ENCODE results near the gene DLK2.

The DLK2 gene

DNA sequence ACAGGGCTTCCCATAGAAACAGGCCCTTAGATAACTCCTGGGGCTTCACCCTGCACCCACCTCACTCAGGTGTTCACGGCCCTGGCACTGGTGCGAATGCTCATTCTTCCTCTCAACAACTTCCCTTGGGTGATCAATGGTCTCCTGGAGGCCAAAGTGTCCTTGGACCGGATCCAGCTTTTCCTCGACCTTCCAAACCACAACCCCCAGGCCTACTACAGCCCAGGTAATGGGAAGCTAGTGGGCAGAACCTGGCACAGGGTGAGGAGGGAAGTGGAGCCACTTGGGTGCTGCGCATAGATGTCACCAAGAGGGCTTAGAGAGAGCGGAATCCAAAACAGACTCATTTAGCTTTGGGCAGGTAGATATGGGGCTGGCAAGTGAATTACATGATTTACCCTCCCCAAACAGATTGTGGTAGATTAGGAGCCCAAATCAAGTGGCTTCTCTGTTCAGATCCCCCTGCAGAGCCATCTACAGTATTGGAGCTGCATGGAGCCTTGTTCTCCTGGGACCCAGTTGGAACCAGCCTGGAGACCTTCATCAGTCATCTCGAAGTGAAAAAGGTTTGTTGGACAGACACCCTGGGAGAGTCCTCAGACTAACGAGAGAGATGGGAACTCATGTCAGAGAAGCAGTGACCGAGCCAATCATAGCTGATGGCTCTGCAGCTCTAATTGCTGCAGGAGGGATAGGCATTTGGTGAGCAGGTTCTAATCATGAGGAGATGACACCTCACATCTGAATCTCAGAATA, 19.5 kb downstream of the DLK2 start:
- no peak overlapping the region for H3K27ac ChIP-seq (ENCODE audit: low read length)
- no peaks in the 10 kb centered on the region for H3K36me3 ChIP-seq (replicated peaks; ENCODE audit: insufficient read depth, low read length)
- H4K20me1 ChIP-seq (ENCODE audit: insufficient read depth, low read length): no peaks in the 10 kb centered on the region
- TF ChIP-seq EZH2 (optimal IDR thresholded peaks at IDR 0.05; ENCODE audit: low read depth, low read length) (no peak), EZH2phosphoT487 (IDR thresholded peaks at IDR 0.05; ENCODE audit: low read length) (no peak), CTCF (IDR thresholded peaks at IDR 0.05; ENCODE audit: low read length) (no peak)
- no peak overlapping the region for H2AFZ ChIP-seq (ENCODE audit: low read length)
- no peaks in the 10 kb centered on the region for H3K9me3 ChIP-seq (replicated peaks; ENCODE audit: insufficient read depth, low read length)
- H3K9me2 ChIP-seq (replicated peaks; ENCODE audit: insufficient read depth, low read length): no peaks in the 10 kb centered on the region
- no peak overlapping the region for H3K4me2 ChIP-seq (ENCODE audit: low read depth, low read length)
- no peaks in the 10 kb centered on the region for H3F3A ChIP-seq (ENCODE audit: insufficient read depth, low read length)
- DNase-seq: no peak
- no peak overlapping the region for H3K4me3 ChIP-seq (ENCODE audit: low read length)
- no peaks in the 10 kb centered on the region for H3K27me3 ChIP-seq (replicated peaks; ENCODE audit: insufficient read depth, low read length)
- H3K9ac ChIP-seq (ENCODE audit: low read length): no peak overlapping the region
- no peaks in the 10 kb centered on the region for H3K79me2 ChIP-seq (ENCODE audit: low read length)
- no peaks in the 10 kb centered on the region for H3K4me1 ChIP-seq (ENCODE audit: low read length)

GRCh38 chr6:43434943-43435342, 20.4 kb downstream of the DLK2 start:
- no peak for DNase-seq
- no peak overlapping the region for H3K9ac ChIP-seq (ENCODE audit: low read length)
- no peak overlapping the region for H3K4me2 ChIP-seq (ENCODE audit: low read depth, low read length)
- no peaks in the 10 kb centered on the region for H3K9me3 ChIP-seq (replicated peaks; ENCODE audit: insufficient read depth, low read length)
- H3F3A ChIP-seq (ENCODE audit: insufficient read depth, low read length): no peaks in the 10 kb centered on the region
- TF ChIP-seq CTCF (IDR thresholded peaks at IDR 0.05; ENCODE audit: low read length): no peak
- no peak for TF ChIP-seq EZH2 (optimal IDR thresholded peaks at IDR 0.05; ENCODE audit: low read depth, low read length)
- TF ChIP-seq EZH2phosphoT487 (IDR thresholded peaks at IDR 0.05; ENCODE audit: low read length): no peak
- H3K27me3 ChIP-seq (replicated peaks; ENCODE audit: insufficient read depth, low read length): no peaks in the 10 kb centered on the region
- H3K27ac ChIP-seq (ENCODE audit: low read length): no peak overlapping the region
- H3K79me2 ChIP-seq (ENCODE audit: low read length): peaks cover 4% of the 10 kb centered on the region; the same call in 1 of the 2 replicates
- no peak overlapping the region for H2AFZ ChIP-seq (ENCODE audit: low read length)
- no peak overlapping the region for H3K4me3 ChIP-seq (ENCODE audit: low read length)
- no peaks in the 10 kb centered on the region for H3K4me1 ChIP-seq (ENCODE audit: low read length)
- no peaks in the 10 kb centered on the region for H4K20me1 ChIP-seq (ENCODE audit: insufficient read depth, low read length)
- no peaks in the 10 kb centered on the region for H3K9me2 ChIP-seq (replicated peaks; ENCODE audit: insufficient read depth, low read length)
- no peaks in the 10 kb centered on the region for H3K36me3 ChIP-seq (replicated peaks; ENCODE audit: insufficient read depth, low read length)

DNA sequence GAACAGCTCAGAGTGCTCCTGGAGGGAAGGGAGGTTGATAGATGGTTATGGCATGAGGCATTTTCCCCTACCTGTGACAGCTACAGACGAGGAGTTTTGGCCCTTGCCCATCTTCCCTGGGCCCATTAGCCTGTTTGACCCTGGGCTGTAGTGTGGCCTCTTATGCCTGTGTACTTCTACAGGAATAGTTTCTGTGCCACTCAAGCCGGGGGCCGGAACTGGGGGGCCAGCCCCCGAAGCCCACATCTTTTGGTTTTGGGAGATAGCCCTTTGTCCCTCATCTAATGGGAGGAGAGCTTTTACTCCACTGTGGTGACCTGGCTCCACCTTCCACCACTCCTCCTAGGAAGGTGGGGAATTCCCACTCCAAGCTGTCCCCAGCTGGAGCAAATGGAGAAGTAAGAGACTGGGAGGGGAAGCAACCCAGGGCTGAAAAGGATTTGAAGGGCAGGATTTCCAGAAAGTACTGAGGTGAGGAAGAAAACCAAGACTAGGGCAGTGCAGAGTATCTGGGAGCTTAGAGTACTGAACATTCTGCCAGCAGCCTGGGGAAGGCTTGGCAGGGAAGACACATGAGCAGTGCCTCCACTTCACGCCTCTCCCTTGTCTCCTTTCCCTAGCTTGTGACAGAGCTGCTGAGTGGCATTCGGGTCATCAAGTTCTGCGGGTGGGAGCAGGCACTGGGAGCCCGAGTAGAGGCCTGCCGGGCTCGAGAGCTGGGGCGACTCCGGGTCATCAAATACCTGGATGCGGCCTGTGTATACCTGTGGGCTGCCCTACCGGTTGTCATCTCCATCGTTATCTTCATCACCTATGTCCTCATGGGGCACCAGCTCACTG, 21.1 kb downstream of the DLK2 start:
- Histone ChIP-seq H3K4me2 (ENCODE audit: low read depth, low read length) (no peak overlapping the region), H3K27me3 (replicated peaks; ENCODE audit: insufficient read depth, low read length) (no peaks in the 10 kb centered on the region), H3K9ac (ENCODE audit: low read length) (no peak overlapping the region), H3K9me3 (replicated peaks; ENCODE audit: insufficient read depth, low read length) (no peaks in the 10 kb centered on the region), H3K79me2 (ENCODE audit: low read length) (peaks cover 9% of the 10 kb centered on the region), H3K4me3 (ENCODE audit: low read length) (no peak overlapping the region), H3K9me2 (replicated peaks; ENCODE audit: insufficient read depth, low read length) (no peaks in the 10 kb centered on the region), H3K27ac (ENCODE audit: low read length) (no peak overlapping the region), H2AFZ (ENCODE audit: low read length) (no peak overlapping the region), H3F3A (ENCODE audit: insufficient read depth, low read length) (no peaks in the 10 kb centered on the region), H3K4me1 (ENCODE audit: low read length) (no peaks in the 10 kb centered on the region), H3K36me3 (replicated peaks; ENCODE audit: insufficient read depth, low read length) (no peaks in the 10 kb centered on the region), H4K20me1 (ENCODE audit: insufficient read depth, low read length) (no peaks in the 10 kb centered on the region)
- no peak for DNase-seq
- no peak for TF ChIP-seq EZH2phosphoT487 (IDR thresholded peaks at IDR 0.05; ENCODE audit: low read length)
- TF ChIP-seq EZH2 (optimal IDR thresholded peaks at IDR 0.05; ENCODE audit: low read depth, low read length): no peak
- no peak for TF ChIP-seq CTCF (IDR thresholded peaks at IDR 0.05; ENCODE audit: low read length)
